GM19397 (cell line): Measurements from ENCODE around the gene CHID1.

Experiments
- ATAC-seq: cut with Tn5 transposase; IDR thresholded peaks from one replicate; pipeline ENCODE4 v1.9.1; 2021; ENCODE audit warnings: mild to moderate bottlenecking, moderate library complexity; ENCODE audit not compliant: unreplicated experiment

The CHID1 gene

GRCh38 chr11:888310-889212, 22.0 kb downstream of the CHID1 start:
- no peak for ATAC-seq

GRCh38 chr11:887589-887988, 23.0 kb downstream of the CHID1 start:
- no peak for ATAC-seq

- ATAC-seq: no peak
Measured at GRCh38 chr11:886568-886967, 24.0 kb downstream of the CHID1 start.

GRCh38 chr11:884578-885070, 26.0 kb downstream of the CHID1 start:
- no peak for ATAC-seq

- ATAC-seq: no peak
Measured at GRCh38 chr11:883527-883926, 27.1 kb downstream of the CHID1 start.

- ATAC-seq: no peak
Measured at GRCh38 chr11:882596-882995, 28.0 kb downstream of the CHID1 start.

- no peak for ATAC-seq
Measured at GRCh38 chr11:880447-880846, 30.2 kb downstream of the CHID1 start.

- no peak for ATAC-seq
Measured at GRCh38 chr11:877565-877964, 33.0 kb downstream of the CHID1 start.

GRCh38 chr11:876545-876944, 34.1 kb downstream of the CHID1 start:
- no peak for ATAC-seq

- no peak for ATAC-seq
Measured at GRCh38 chr11:875769-876301, 34.8 kb downstream of the CHID1 start.

GRCh38 chr11:875203-875602, 35.4 kb downstream of the CHID1 start:
- no peak for ATAC-seq

GRCh38 chr11:873706-874105, 36.9 kb downstream of the CHID1 start:
- no peak for ATAC-seq

GRCh38 chr11:872799-873198, 37.8 kb downstream of the CHID1 start:
- no peak for ATAC-seq

- ATAC-seq: no peak
Measured at GRCh38 chr11:871472-871871, 39.1 kb downstream of the CHID1 start.

- ATAC-seq: no peak
Measured at GRCh38 chr11:870418-870817, 40.2 kb downstream of the CHID1 start.

- no peak for ATAC-seq
Measured at GRCh38 chr11:870127-870413, 40.5 kb downstream of the CHID1 start.

GRCh38 chr11:869399-870126, 41.0 kb downstream of the CHID1 start:
- no peak for ATAC-seq

- ATAC-seq: no peak
Measured at GRCh38 chr11:868802-869201, 41.8 kb downstream of the CHID1 start.

- no peak for ATAC-seq
Measured at GRCh38 chr11:868394-868793, 42.2 kb downstream of the CHID1 start.

- no peak for ATAC-seq
Measured at GRCh38 chr11:867856-868358, 42.7 kb downstream of the CHID1 start.

GRCh38 chr11:866481-866880, 44.1 kb downstream of the CHID1 start:
- no peak for ATAC-seq
